ENCODE measurements around the gene BUB3. TPM values are rescaled to one million over a fixed set of nuclear protein-coding genes. Genes with fewer than 3 reads are reported as not detected.

Gene BUB3
- total and polyA plus RNA-seq, 2 of the 8 experiments (the other 6 are each of a cell fraction or from before 2014, with no cell fraction given) = 183 to 207 TPM

GRCh38 chr10:123154711-123155505 is 706 bp downstream of the BUB3 start:
- peaks cover 16 to 53% of the 10 kb centered on the region in 2 experiments for H3K79me2 ChIP-seq (ENCODE audit: control insufficient read depth in 1 of 2, insufficient read depth in 2 of 2, low read length in 2 of 2)
- H2BK20ac ChIP-seq (ENCODE audit: low read length) = no peak overlapping the region
- ChIA-PET POLR2A (ENCODE audit: partially characterized antibody) (interaction anchor here (0.6 to 4.3 kb wide), 7 partner anchors 10 to 390 kb away, joined by 3 to 22 read pairs (median 6); no protein-coding TSS in a partner anchor), CTCF (ENCODE audit: partially characterized antibody) (interaction anchor here (0.6 kb wide), 1 partner anchor 121 kb away, joined by 4 read pairs; no protein-coding TSS in a partner anchor)
- no peak overlapping the region for H3K14ac ChIP-seq (ENCODE audit: insufficient read length)
- peaks cover 7 to 32% (median 19%) of the 10 kb centered on the region in 4 experiments; a peak in 6 of 7 replicates for H3K27me3 ChIP-seq (replicated peaks in 1 of 4; ENCODE audit: control insufficient read depth in 3 of 4, extremely low read depth in 1 of 4, insufficient read depth in 3 of 4, low read length in 3 of 4)
- peaks cover 16% of the 10 kb centered on the region for H3K23me2 ChIP-seq (ENCODE audit: low read depth, low read length)
- peaks cover 4 to 17% (median 12%) of the 10 kb centered on the region in 4 experiments for H3K4me1 ChIP-seq (replicated peaks in 1 of 4; ENCODE audit: control insufficient read depth in 3 of 4, insufficient read depth in 4 of 4, low read length in 3 of 4)
- H3K9ac ChIP-seq (replicated peaks in 1 of 4; ENCODE audit: extremely low read depth in 1 of 4, low read depth in 3 of 4, low read length in 3 of 4) = peak overlapping the region; percentile 84 to 92 (median 86)
- peak overlapping the region; percentile 93; the same call in 1 of the 2 replicates for H4K8ac ChIP-seq (ENCODE audit: extremely low read depth, insufficient read depth, low read length)
- H3K27ac ChIP-seq (ENCODE audit: low read depth, low read length) = peak overlapping the region; percentile 83; the same call in 1 of the 2 replicates
- H4K5ac ChIP-seq (ENCODE audit: insufficient read length, low read depth, low read length) = peak overlapping the region; percentile 87
- H2BK120ac ChIP-seq (replicated peaks; ENCODE audit: low read depth, low read length) = no peak overlapping the region
- no peak overlapping the region for H2AFZ ChIP-seq (ENCODE audit: low read length)
- H2AK5ac ChIP-seq (ENCODE audit: low read depth, low read length) = no peak overlapping the region
- H2BK5ac ChIP-seq (ENCODE audit: low read depth, low read length) = peak overlapping the region; percentile 88
- H2BK15ac ChIP-seq (ENCODE audit: low read length) = no peak overlapping the region
- no peak overlapping the region; the same call in 1 of the 2 replicates for H2BK12ac ChIP-seq (ENCODE audit: low read depth, low read length)
- FAIRE-seq (peak; percentile 19), DNase-seq (ENCODE audit: low read depth in 1 of 2, low spot score in 2 of 2) (peak in 1 of 2 experiments; percentile 80)
- peaks cover 5 to 46% (median 22%) of the 10 kb centered on the region in 4 experiments for H3K36me3 ChIP-seq (ENCODE audit: control insufficient read depth in 2 of 4, insufficient read depth in 4 of 4, low read length in 3 of 4)
- WGBS, 2 experiments (ENCODE audit: extremely low coverage in 1 of 2, insufficient coverage in 1 of 2, insufficient read length in 1 of 2, insufficient replicate concordance in 2 of 2, low coverage in 1 of 2, low lambda C conversion rate in 2 of 2, missing lambda C conversion rate in 1 of 2) = 11% methylated on average over 31 of the region's 49 CpGs; no CpG with 5 or more reads in 1 of the 2 experiments
- no peak overlapping the region for H4K91ac ChIP-seq (replicated peaks; ENCODE audit: insufficient read length, low read length)
- H3K4me2 ChIP-seq (ENCODE audit: insufficient read depth in 1 of 2, low read depth in 2 of 2, low read length in 2 of 2) = peak overlapping the region; percentile 74 to 82
- no peaks in the 10 kb centered on the region for H3K9me3 ChIP-seq (ENCODE audit: insufficient read depth in 2 of 2, low read depth in 1 of 2, low read length in 1 of 2)
- H3K79me1 ChIP-seq (ENCODE audit: low read depth, low read length) = peaks cover 9% of the 10 kb centered on the region; the same call in 1 of the 2 replicates
- peaks cover 10 to 20% of the 10 kb centered on the region in 2 experiments for H4K20me1 ChIP-seq (replicated peaks in 1 of 2; ENCODE audit: control insufficient read depth in 1 of 2, insufficient read depth in 2 of 2, low read length in 2 of 2)
- H3K56ac ChIP-seq (replicated peaks; ENCODE audit: insufficient read length, low read depth, low read length) = peak overlapping the region; percentile 92
- H3K4ac ChIP-seq (replicated peaks; ENCODE audit: insufficient read length, low read depth, low read length) = no peak overlapping the region
- peak overlapping the region; percentile 78 to 94 (median 92) for H3K4me3 ChIP-seq (ENCODE audit: extremely low read depth in 1 of 4, insufficient read depth in 2 of 4, low read depth in 3 of 4, low read length in 4 of 4)
- peak overlapping the region; percentile 97 for H3K18ac ChIP-seq (ENCODE audit: extremely low read depth, low read length)
- H3K23ac ChIP-seq (ENCODE audit: insufficient read length) = no peak overlapping the region
- TF ChIP-seq RFX5 (IDR thresholded peaks at IDR 0.05; ENCODE audit: borderline replicate concordance, low read depth, low read length) (no peak), CEBPB (IDR thresholded peaks at IDR 0.05; ENCODE audit: low read depth, low read length) (no peak), TAF7 (optimal IDR thresholded peaks at IDR 0.05; ENCODE audit: borderline replicate concordance, low read depth, low read length) (no peak), TCF12 (IDR thresholded peaks at IDR 0.05; ENCODE audit: low read depth, low read length) (no peak), TEAD4 (IDR thresholded peaks at IDR 0.05; ENCODE audit: low read depth, low read length) (no peak), BCL11A (IDR thresholded peaks at IDR 0.05; ENCODE audit: low read depth in 2 of 2, low read length in 2 of 2) (no peak), SP1 (IDR thresholded peaks at IDR 0.05; ENCODE audit: low read depth, low read length) (no peak), SIRT6 (IDR thresholded peaks at IDR 0.05; ENCODE audit: low read length) (no peak), TBP (IDR thresholded peaks at IDR 0.05; ENCODE audit: low read depth, low read length) (0 out of 2 replicates have a peak, but pooled peaks have one; percentile 29), MAX (IDR thresholded peaks at IDR 0.05) (peak; percentile 71), SP2 (IDR thresholded peaks at IDR 0.05; ENCODE audit: low read length) (no peak), CTBP2 (IDR thresholded peaks at IDR 0.05; ENCODE audit: borderline replicate concordance, insufficient read depth, insufficient read length, low read length) (no peak)

Data from H1 (cell line).